ENCODE data around the gene OPN4.

The OPN4 gene

DNA sequence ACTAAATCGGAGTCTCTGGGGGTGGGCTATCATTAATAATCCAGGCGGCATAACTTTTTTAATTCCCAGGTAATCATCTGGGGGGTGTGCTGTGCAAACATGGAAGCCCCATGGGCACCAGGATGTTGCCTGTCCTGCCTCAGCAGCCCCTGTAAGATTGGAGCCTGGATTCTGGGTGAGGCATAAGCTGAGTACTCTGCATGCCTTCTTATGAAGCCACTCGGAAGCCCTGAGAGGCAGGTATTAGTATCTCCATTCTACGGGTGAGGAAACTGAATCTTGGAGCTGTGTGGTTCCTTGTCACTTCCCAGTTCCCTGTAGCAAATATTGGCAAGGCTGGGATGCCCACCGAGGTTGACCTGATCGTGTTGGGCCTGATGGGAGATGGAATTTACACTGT is 7.4 kb upstream of the OPN4 start:
- DNase-seq (ENCODE audit: low read depth in 4 of 4, low spot score in 1 of 4): no peak

DNA sequence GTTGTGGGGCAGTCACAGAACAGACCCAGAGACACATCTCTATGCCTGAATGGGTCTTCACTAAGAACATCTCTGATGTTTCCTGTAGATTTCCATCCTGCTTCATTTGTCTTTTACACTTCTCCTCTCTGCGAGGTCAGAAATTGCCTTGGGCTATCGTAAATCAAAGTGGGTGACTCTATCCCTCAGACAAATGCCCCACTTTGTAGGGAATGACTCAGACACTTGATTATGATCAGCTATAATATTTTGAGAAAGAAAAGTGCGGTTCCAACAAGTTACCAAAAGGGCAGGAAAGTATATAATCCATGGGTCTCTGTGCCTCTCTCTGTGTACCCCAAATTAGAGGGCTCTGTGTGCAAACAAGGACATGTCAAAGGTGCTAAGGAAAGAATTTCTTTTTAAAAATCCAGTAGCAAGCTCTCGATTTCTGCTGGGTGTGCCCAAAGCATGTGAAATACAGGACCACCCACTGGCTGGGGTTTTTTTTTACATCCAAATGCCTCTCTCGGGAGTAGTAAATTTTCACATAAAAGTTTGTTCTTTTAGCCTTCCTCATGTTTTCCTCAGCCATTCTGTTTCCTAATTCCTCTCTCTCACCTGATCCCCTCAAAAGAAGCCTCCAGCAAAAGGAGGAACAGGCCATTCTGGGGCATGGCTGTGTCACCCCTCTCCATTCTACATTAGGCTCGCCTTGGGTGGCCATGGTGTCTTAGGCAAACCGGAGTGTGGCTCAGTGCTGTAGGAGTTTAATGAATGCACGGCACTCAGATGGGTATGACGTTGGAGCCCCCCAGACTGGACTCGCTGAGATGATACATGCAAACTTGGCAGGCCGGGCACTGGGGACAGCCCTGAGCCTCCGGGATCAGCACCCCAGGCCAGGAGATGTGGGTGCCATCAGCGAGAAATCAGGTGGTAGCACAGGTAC is 6.3 kb upstream of the OPN4 start:
- DNase-seq (ENCODE audit: low read depth in 4 of 4, low spot score in 1 of 4): no peak

DNA sequence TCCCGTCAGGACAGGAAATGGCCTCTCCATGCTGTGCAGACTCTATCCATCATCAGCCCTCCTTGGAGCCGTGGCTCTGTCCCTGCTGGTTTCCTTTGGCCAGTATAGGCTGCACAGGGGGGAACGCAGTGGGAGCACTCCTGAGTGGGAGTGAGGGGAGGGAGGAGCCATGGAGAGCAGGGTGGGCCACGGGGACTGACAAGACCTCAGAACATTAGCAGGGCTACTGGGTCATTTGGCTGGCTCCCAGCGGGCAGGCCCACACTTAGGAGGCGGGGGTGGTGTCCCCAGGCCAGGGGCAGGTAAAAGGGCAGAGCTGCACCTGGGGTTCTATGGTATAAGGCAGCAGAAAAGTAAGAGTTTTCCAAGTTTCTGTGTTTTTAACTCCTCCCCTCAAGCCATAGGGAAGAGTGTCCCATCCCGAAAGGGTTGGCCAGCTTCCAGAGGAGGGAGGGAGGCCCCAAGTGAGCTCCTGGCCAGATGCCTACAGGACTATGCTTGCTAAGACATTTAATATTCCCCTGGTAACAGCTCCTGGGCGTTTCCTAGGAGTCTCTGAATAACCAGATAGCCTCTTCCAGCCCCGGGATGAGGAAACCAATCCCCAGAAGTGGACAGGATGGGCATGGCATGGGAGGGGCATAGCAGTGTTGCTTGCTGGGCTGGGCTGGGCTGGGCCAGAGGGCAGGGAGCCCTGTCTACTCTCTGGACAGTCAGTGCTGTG is 5.5 kb upstream of the OPN4 start:
- no peak for DNase-seq (ENCODE audit: low read depth in 4 of 4, low spot score in 1 of 4)

DNA sequence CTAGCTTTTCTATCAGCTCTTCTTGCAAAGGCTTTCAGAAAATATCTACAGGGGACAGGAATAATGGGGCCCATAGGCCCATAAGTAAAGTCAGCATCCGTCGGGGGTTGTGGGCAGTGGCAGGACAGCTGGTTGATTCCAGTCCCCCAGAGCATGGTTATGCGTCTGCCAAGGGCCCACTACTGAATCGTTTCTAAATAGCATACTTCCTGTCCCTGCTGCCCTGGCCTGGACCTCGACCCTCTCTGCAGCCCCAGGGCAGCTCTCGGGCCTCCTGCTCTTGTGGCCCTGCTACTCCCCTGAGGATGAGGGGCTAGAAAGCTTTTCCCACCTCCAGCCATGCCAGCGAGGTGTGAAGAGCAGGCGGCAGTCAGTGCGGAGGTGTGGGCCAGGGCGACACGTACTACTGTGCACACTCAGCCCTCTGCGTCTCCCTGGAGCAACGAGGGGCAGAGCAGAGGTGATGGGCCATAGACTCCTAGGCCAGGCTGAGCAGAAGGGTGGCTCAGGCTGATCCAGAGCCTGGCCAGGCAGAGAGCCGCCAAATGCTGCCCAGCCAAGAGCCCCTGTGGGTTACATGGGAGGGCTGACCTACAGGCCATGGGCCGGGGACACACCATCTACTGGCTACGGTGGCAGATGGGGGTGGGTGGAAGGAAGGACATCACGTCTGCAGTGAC is 4.7 kb upstream of the OPN4 start:
- DNase-seq (ENCODE audit: low read depth in 4 of 4, low spot score in 1 of 4): no peak

DNA sequence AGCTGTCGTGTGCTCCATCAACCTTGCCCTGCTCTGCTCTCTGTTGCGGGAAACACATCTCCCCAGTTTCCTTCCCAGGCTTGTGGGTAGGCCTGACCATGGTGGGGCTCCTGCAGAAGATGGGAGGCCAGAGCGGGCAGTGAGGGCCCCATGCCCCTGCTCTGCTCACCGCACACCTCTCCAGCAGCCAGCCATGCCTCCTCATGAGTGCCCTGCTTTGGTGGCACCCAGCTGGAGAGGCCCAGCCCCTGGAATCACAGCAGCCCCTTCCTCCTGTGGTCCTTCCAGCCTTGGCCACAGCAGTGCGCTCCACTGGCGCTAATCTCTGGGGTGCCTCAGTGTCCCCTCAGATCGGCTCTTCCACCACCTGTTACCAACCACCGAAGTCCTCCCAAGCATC is 4.2 kb upstream of the OPN4 start:
- no peak for DNase-seq (ENCODE audit: low read depth in 4 of 4, low spot score in 1 of 4)

DNA sequence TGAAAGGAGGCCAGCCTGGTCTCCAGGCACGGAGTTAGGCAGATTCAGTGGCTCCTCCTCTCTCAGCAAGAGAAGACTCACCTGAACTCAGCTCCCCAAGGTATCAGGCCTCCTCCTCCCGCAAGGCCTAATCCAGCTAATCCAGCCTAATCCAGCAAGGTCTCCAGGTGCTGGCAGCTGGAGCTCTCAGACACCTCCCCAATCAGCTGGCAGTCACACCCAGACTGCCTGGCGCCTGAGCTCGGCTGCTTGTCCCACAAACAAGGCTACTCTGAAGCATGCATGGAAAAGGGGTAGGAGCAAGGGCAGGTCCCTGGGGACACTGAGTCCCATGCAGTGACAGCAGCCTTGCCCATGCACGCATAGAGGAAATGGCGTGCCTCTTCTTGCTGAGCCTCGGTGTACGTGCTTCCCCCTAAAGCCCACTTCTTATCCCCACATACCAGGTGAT is 3.3 kb upstream of the OPN4 start:
- DNase-seq (ENCODE audit: low read depth in 4 of 4, low spot score in 1 of 4): no peak

DNA sequence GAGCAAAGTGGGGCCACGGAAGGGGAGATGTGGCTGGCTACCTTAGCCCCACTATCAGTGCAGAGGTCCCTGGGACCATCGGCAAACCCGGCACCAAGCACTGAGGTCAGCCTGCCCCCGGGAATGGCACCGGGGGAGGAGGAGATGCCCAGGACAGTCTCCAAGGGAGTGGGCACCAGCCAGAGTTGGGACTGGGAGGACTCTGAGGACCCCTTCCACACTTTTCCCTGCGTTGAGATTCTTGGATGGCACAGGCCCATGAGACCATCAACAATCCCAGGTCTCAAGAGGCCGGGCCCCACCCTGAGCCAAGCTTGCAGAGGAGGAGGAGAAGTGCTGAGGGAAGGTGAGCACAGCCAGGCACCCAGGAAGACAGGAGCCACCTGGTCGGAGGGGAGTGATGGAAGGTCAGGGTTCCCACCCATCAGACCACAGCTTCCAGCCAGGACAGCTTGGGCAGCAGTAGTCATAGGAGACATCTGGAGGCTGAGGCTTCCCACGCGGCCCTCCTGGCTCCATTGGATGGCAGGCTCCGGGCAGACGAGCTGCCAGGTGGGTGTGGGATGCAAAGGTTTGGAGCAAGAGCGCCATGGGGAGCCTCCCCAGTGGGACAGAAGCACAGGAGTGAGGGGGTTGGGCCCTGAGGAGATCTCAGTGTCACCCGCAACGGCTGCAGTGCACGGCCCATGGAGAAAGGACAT is 2.6 kb upstream of the OPN4 start:
- no peak for DNase-seq (ENCODE audit: low read depth in 4 of 4, low spot score in 1 of 4)

DNA sequence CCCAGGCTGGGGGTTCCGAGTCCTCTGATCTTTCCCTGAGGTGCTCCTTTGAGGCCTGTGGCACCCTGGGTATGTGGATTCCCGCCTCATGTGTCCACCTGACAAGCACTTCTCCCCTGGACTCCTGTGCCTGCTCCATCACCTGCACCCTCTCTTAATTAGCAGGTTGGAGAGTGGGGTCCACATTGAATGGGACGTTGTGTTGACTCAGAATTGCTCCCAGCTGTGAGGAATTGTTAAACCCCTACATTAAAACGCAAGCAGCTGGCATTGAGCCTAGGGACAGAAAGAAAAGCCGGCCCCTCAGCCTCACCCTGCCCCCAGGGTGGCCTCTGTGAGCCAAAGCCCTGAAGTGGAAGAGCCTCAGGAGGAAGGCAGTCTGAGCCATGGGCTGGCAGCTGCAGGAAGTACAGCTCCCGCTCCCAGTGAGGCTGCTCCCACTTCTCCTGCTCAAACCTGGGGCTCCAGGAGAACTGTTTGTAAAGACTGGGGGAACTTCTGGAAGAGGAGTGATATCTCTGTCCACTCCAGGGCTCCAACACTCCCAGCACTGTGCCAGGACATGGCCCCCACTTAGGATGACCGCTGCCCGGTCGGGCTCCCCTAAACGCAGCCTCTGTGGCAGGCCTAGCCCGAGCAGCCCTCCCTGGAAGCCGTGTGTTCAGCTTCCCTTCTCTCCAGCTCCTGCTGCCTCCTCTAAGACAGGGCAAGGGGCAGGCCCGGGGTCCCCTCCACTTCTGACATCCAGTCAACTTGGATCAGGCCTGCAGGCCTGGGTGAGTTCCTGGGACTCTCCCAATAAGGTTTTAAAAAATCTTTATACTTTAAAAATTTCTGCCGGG is 1.8 kb upstream of the OPN4 start:
- no peak for DNase-seq (ENCODE audit: low read depth in 4 of 4, low spot score in 1 of 4)

DNA sequence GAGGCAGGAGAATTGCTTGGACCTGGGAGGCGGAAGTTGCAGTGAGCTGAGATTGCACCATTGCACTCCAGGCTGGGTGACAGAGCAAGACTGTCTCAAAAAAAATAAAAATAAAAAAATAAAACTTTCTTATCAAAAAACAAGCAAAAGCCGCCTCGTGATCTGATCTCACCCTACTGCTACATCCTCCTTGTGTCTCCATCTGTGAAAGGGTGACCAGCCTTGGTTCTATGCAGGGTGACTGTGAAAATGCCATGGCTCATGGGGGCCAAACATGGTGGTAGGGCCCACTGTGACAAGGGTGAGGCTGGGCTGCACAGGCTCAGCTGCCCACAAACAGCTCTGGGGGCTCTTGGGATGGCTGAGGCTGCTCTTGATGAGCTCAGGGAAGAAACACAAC is 968 bp upstream of the OPN4 start:
- no peak for DNase-seq (ENCODE audit: low read depth in 4 of 4, low spot score in 1 of 4)

DNA sequence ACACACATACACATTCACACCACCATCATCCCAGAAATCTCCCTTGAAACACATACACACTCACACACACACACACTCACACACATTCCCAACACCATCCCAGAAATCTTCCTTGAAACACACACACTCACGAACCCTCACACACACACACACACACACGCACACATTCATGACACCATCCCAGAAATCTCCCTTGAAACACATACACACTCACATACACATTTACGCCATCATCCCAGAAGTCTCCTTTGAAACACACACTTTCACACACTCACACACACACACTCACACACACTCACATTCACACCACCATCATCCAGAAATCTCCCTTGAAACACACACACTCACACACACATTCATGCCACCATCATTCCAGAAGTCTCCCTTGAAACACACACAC is 360 bp upstream of the OPN4 start:
- DNase-seq (ENCODE audit: low read depth in 4 of 4, low spot score in 1 of 4): no peak

DNA sequence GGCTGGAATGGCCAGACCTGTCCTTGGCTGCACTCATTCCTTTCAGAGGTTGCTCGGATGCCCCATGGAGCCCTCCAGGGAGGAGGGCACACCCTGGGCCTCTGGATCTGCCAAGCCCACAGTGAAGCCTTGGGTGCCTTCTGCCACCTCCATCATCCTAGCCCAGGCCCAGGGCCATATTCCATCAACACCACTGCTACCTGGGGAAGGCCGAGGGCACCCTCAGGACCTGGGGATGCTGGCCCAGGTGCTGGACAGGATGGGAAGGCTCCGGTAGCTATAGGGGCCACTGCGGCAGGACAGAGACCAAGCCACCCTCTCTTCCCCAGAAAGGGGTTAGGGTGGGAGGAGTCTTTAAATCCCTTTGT is 810 bp downstream of the OPN4 start:
- DNase-seq (ENCODE audit: low read depth in 4 of 4, low spot score in 1 of 4): no peak

DNA sequence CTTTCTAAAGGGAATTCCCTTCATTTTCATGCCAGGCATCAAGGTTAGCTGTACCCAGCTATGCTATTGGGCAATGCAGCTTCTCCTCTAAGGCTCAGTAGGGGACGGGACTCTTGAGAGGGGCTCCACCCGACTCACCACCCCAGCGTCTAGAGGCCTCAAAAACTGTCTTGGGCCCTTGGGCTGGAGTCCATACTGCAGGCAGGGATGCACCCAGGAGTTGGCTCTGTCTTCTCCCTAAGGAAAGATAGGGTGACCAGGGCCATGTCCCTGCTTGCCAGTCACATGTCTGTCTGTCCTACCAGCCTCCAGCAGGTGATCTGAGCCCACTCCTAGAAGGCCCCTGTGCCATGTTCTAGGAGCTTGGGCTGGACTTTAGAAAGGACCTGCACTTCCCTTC is 1.2 kb downstream of the OPN4 start:
- no peak for DNase-seq (ENCODE audit: low read depth in 4 of 4, low spot score in 1 of 4)

DNA sequence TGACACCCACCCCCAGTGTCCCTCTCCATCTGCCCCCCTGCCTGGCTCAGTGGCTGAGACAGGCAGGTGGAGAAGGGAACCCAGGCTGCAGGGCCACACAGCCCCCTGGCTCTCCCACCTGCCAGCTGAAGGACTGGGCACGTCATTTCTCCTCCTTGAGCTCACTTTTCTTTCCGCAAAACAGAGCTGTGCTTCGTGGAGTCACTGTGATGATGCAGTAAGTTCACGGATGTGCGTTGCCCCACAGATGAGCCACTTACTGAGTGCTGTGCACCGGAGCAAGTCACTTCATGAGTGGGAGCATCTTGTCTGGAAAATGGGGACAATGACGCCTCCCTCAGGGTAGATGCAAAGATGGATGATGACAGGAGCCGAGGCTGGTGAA is 2.7 kb downstream of the OPN4 start:
- DNase-seq (ENCODE audit: low read depth in 4 of 4, low spot score in 1 of 4): no peak

DNA sequence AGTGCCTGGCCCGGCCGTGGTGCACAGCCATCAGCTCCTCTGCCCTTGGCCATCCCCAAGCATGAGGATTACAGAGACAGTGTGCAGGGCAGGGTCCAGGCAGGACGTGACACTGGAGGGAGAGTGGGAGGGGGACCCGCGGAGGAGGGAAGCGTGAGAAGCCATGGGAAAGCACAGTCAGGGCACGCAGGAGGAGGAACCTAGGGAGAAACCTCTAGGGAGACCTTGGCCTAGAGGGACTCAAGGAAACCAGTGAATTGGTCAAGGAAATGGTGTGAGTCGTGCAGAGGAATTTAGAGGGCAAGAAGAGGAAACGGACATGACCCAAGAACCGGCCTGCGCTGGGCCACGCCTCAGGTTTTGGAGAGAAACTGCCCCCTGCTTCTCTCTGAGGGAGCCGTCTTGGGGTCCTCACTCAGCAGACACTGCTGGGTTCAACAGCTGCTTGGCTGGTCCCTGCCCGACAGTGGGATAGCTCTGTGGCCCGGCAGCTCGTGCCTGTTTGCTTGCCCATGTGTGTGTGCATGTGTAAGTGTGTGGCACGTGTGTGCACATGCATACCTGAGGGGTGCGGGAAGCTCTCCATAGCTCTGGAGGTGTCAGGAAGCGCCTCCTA is 3.2 kb downstream of the OPN4 start:
- DNase-seq (ENCODE audit: low read depth in 4 of 4, low spot score in 1 of 4): no peak

DNA sequence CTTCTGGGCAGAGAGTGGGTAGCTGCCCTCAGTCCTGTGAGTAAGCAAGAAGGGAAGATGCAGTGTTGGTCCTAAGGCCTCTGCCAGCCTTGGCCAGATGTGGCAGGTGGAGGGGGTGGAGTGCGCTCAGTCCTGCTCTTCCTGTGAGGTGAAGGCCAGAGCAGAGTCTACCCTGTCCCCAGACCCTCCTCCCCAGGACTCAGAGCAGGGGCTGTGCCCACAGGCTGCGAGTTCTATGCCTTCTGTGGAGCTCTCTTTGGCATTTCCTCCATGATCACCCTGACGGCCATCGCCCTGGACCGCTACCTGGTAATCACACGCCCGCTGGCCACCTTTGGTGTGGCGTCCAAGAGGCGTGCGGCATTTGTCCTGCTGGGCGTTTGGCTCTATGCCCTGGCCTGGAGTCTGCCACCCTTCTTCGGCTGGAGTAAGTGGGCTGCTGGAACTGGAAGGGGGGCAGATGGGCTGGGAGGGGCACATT is 4.0 kb downstream of the OPN4 start:
- DNase-seq (ENCODE audit: low read depth in 4 of 4, low spot score in 1 of 4): no peak

DNA sequence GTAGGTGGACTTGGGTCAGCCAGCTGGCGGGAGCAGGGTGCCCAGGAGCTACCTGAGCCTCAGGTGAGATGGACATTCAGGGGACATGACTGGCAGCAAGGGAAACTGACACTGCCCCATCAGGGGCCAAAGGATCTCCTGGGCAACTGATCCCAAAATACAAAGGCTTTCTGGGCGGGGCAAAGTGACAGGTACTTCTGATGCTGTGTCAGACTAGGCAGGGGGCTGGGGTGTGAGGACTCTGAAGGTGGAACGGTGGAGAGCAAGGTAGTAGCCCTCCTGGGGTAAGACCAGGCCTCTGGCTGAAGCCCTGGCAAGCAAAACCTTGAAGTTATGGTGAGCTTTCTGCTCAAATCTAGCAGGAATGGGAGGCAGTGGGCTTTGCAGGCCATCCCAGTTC is 4.4 kb downstream of the OPN4 start:
- no peak for DNase-seq (ENCODE audit: low read depth in 4 of 4, low spot score in 1 of 4)

DNA sequence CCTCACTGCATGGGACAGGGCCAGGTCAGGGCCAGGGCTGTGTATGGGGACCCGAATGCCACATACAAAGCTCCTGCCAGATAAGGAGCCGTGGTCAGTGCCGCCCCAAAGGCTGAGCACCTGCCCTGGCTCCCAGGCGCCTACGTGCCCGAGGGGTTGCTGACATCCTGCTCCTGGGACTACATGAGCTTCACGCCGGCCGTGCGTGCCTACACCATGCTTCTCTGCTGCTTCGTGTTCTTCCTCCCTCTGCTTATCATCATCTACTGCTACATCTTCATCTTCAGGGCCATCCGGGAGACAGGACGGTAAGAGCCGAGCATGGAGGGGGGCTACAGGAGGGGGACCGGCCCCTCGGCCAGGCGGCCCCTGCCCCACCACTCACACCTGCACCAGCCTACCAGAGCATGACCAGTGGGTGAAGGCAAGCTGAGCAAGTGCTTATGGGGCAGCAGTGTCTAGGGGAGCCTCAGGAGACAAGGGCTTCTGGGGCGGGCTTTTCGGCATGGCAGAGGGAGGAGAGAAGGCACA is 4.9 kb downstream of the OPN4 start:
- DNase-seq (ENCODE audit: low read depth in 4 of 4, low spot score in 1 of 4): no peak

DNA sequence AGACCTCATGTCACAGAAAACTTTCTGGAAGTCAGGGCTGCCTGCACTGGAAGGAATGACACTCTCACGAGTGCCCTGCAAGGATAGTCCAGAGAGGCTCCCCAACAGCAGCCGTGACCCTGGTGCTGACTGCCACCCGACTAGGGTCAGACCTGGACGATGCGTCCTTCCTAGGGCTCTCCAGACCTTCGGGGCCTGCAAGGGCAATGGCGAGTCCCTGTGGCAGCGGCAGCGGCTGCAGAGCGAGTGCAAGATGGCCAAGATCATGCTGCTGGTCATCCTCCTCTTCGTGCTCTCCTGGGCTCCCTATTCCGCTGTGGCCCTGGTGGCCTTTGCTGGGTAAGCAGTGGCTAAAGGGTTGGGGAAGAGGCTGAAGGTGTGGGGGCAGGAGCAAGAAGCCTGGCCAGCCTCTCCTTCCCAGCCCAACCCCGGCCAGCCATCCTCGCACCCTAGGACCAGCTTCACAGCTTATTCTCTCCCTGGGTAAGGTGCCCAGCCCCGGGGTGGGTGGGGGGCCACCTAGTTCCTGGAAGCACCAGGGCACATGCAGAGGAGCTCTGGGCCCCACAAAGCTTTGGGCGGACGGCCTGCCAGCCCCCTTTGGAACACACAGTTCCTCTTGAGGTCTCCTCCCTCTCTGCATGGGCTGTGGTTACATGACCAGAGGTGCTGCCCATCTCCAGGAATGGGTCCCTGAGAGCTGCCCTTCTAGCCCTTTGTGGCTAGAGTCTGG is 5.5 kb downstream of the OPN4 start:
- DNase-seq (ENCODE audit: low read depth in 4 of 4, low spot score in 1 of 4): no peak

Measured in stimulated activated CD4-positive, alpha-beta T cell treated with anti-CD3 and anti-CD28 coated beads, Interleukin-1b, Interleukin-23, amount 100 ng/mL, for 24 hours (primary cell).